ENCODE results near the gene CAT.
A peak's percentile ranks its signal among the peaks of the same experiment; 100 is the strongest.

CAT gene

GRCh38 chr11:34501500-34501899 is 62.8 kb downstream of the CAT start:
- no peak for DNase-seq

- no peak for DNase-seq
These were observed 63.2 kb downstream of the CAT start for GRCh38 chr11:34501949-34502348.

- no peak for DNase-seq
These were observed 64.2 kb downstream of the CAT start for GRCh38 chr11:34502949-34503348.

- no peak for DNase-seq
These were observed 67.1 kb downstream of the CAT start for GRCh38 chr11:34505874-34506273.

- DNase-seq: no peak
These were observed 68.4 kb downstream of the CAT start for GRCh38 chr11:34507156-34507555.

- no peak for DNase-seq
These were observed 68.9 kb downstream of the CAT start for GRCh38 chr11:34507610-34508009.

GRCh38 chr11:34508524-34508923 is 69.8 kb downstream of the CAT start:
- no peak for DNase-seq

- DNase-seq: no peak
These were observed 70.7 kb downstream of the CAT start for GRCh38 chr11:34509336-34509876.

GRCh38 chr11:34510218-34510617 is 71.5 kb downstream of the CAT start:
- DNase-seq: no peak

- DNase-seq: no peak
These were observed 71.9 kb downstream of the CAT start for GRCh38 chr11:34510673-34511072.

- DNase-seq: peak; percentile 10
These were observed 74.3 kb downstream of the CAT start for GRCh38 chr11:34512840-34513681.

GRCh38 chr11:34513682-34514449 is 75.1 kb downstream of the CAT start, which contains the start of gene ELF5:
Gene ELF5, minus strand, starts transcription at chr11:34513794. Its CDS starts 8,045 bp downstream, at chr11:34505749.
- no peak for DNase-seq

GRCh38 chr11:34514597-34514996 is 75.9 kb downstream of the CAT start:
- DNase-seq: no peak

GRCh38 chr11:34516247-34517040 is 77.7 kb downstream of the CAT start:
- no peak for DNase-seq

GRCh38 chr11:34519595-34520235 is 81.0 kb downstream of the CAT start:
- DNase-seq: no peak

- no peak for DNase-seq
These were observed 82.5 kb downstream of the CAT start for GRCh38 chr11:34521265-34521664.

Data from NCI-H1092 treated with DMSO at 0.1 percent for 48 hours (cell line).